OCI-LY7 (cell line): ENCODE data around the gene ETS2.

Experiments
- CTCF ChIP-seq: fragments of 200-600 bp; sonication (generic); conservative IDR thresholded peaks from 2 replicates; pipeline ENCODE4 v1.5.1; 2014; ENCODE audit warnings: mild to moderate bottlenecking, antibody characterized with exemption, low read length, moderate library complexity, mixed read lengths
- EZH2phosphoT487 ChIP-seq: fragments of 200-600 bp; sonication (generic); IDR thresholded peaks from 2 replicates; pipeline ENCODE4 v1.6.1; 2018; ENCODE audit warnings: low read depth, borderline replicate concordance, mild to moderate bottlenecking, mixed run types, antibody characterized with exemption, low read length, moderate library complexity, mixed read lengths

GRCh38 chr21:38788275-38788905 is 17.3 kb upstream of the ETS2 start:
- TF ChIP-seq CTCF (no peak), EZH2phosphoT487 (no peak)
